IPS-18c (cell line): ENCODE measurements around the gene USE1.

ENCODE experiments used
- H3K4me3 ChIP-seq: 2 replicates; pipeline ENCODE4 v1.7.0; 2013; ENCODE audit warnings: low read depth, mild to moderate bottlenecking, low read length, moderate library complexity; ENCODE audit not compliant: insufficient read depth
- H3K9me3 ChIP-seq: one replicate; pipeline ENCODE4 v1.6.1; 2013; ENCODE audit warnings: mild to moderate bottlenecking, low read length, moderate library complexity; ENCODE audit not compliant: control insufficient read depth, insufficient read depth

The USE1 gene

DNA sequence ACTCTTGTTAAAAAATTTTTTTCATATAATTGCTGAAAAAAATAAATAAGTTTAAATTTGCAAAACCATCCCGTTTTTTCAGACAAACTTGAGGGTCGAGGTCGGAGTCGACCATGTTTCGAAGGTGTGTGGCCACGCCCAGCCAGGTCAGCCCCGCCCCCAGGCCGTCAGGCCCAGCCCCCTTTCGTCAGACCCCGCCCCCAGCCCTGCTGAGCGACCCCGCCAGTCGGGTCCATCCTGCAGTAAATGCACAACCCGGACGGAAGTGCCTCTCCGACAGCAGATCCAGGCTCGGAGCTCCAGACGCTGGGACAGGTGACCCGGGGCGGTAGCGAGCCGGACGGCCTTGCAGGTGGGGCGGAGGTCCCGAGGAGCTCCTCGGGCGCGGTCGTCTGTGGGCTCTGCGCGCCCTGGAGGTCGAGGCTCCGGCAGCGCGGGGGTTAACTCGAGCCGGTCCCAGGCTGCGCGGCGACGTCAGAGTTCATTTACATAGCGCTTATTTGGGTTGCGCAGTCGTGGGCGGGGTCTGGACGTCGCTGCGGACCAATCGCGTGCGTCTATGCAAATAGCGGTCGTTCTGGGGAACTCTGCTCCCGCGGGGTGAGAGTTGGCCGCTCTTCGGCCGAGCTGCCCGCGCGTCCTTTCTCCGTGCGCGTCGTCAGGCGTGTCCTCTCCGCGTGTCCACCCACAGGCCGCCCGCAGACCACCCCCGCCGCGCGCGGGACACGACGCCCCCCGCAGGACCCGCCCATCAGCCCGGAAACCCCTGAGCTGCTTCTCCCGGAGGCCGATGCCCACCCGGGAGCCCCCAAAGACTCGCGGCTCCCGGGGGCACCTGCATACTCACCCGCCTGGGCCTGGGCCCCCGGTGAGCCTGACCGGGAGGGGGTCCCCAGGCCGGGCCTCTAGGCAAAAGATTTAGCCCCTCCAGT lies 11.1 kb downstream of the USE1 start, which contains the start of gene OCEL1:
Gene OCEL1, plus strand, starts transcription at position 225 of the 932 bp plus-strand sequence. Its CDS starts 22 bp downstream, at position 247.
- Histone ChIP-seq H3K9me3 (no peaks in the 10 kb centered on the region), H3K4me3 (peak within 1 kb of the TSS; percentile 81)

GRCh38 chr19:17227798-17228367 lies 12.7 kb downstream of the USE1 start:
- Histone ChIP-seq H3K4me3 (no peak overlapping the region), H3K9me3 (no peaks in the 10 kb centered on the region)

DNA sequence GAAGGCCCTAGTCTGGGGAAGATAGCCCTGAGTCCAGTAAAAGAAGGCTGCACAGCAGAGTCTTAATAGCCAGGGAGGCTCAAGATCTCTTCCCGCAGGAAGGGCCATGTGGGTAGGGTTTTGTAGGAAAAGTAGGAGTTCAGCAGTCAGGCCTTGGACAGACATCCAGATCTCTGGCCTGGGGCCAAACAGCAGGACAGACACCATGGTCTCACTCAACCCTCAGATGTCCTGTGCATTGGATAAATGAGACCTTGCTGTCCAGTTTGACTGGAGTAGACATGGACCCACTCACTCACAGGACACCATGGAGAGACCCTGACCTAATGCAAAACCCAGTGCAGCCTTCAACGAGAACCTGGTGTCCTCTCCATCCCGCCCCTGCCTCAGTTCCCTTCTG lies 14.7 kb downstream of the USE1 start:
- no peaks in the 10 kb centered on the region for H3K9me3 ChIP-seq
- H3K4me3 ChIP-seq = no peak overlapping the region

GRCh38 chr19:17232258-17232657 lies 17.1 kb downstream of the USE1 start:
- H3K9me3 ChIP-seq = no peaks in the 10 kb centered on the region
- H3K4me3 ChIP-seq = no peak overlapping the region

DNA sequence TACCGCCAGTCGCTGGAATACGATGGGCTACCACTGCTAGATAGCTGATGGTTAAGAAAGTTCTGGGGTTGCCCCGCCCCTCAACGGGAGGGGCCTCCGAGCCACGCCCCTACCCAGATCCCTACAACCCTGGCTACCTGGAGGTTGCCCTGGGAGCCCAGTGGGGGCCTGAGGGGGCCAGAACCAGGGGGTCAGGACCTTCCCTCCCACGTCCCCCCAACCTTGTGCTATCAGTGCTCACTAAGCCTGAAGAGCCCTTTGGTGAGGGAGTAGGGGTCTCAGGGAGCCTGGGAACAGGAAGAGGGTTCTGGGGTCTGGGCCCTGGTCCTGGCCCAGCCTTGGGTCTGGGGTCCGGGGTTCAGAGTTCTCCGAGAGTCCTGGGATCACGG lies 19.7 kb downstream of the USE1 start:
- Histone ChIP-seq H3K9me3 (no peaks in the 10 kb centered on the region), H3K4me3 (peak overlapping the region; percentile 74)

- peak overlapping the region; percentile 74 for H3K4me3 ChIP-seq
- H3K9me3 ChIP-seq = no peaks in the 10 kb centered on the region
These were observed 20.3 kb downstream of the USE1 start for GRCh38 chr19:17235300-17235970.

GRCh38 chr19:17235971-17236777 lies 21.0 kb downstream of the USE1 start:
- H3K4me3 ChIP-seq = peak overlapping the region; percentile 74
- H3K9me3 ChIP-seq = no peaks in the 10 kb centered on the region

GRCh38 chr19:17236811-17237543 lies 21.8 kb downstream of the USE1 start:
- H3K4me3 ChIP-seq = no peak overlapping the region

GRCh38 chr19:17237747-17238706 lies 22.9 kb downstream of the USE1 start:
- Histone ChIP-seq H3K4me3 (no peak overlapping the region), H3K9me3 (no peaks in the 10 kb centered on the region)

More at GRCh38 chr19:17236811-17237543, 21.8 kb downstream of the USE1 start:
- no peaks in the 10 kb centered on the region for H3K9me3 ChIP-seq

- H3K4me3 ChIP-seq = no peak overlapping the region
- no peaks in the 10 kb centered on the region for H3K9me3 ChIP-seq
These were observed 25.1 kb downstream of the USE1 start for GRCh38 chr19:17240062-17240752.

DNA sequence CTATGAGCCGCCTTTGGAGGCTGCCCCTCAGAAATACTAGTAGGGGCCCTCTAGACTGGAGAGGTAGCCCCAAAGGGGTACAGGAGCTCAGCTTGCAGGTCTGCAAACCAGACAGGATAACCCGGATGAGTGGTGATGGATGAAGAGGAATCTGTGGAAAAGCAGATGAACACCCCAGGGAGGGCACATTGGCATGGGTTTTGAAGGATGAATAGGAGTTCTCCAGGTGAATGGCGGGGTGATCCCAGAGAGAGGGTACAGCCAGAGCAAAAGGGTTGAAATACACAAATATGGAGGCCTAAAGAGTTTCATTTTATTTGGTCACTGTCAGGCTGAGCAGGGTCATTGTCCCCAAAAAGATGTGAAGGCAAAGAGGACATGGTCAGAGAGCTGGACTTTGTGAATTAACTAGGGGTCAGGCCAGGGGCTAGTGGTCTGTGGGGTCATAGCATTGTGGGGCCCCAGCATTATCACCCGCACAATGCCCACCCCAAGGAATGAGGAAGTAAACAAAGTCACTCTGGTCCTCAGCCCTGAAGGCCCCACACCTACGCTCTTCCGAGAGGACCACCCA lies 25.8 kb downstream of the USE1 start:
- no peak overlapping the region for H3K4me3 ChIP-seq

GRCh38 chr19:17242431-17243208 lies 27.5 kb downstream of the USE1 start:
- no peak overlapping the region for H3K4me3 ChIP-seq
- H3K9me3 ChIP-seq = no peaks in the 10 kb centered on the region

More for the DNA sequence above, 25.8 kb downstream of the USE1 start:
- no peaks in the 10 kb centered on the region for H3K9me3 ChIP-seq

- no peaks in the 10 kb centered on the region for H3K9me3 ChIP-seq
- H3K4me3 ChIP-seq = peak overlapping the region; percentile 74
These were observed 28.2 kb downstream of the USE1 start for GRCh38 chr19:17243211-17243829.
